Uterus (tissue), 4 donors: ENCODE measurements around the gene ZBTB42. TPM values are rescaled to one million over a fixed set of nuclear protein-coding genes. Genes with fewer than 3 reads are reported as not detected.
"Not testable (repeated sequence)": the region's sequence is repeated elsewhere in the genome, so short reads cannot be mapped to it uniquely, and the experiment has no call there.

Experiments used
- DNase-seq, 2 donors: peaks; one replicate each; pipeline ENCODE4 v3.0.0-alpha.2; 2019 to 2020
- H3K27ac ChIP-seq, 2 donors: fragments of 200-600 bp; sonication (generic); 1 replicate in 1 of 2; 2 replicates in 1 of 2; pipeline ENCODE4 v1.5.1; 2016 to 2018
- H3K27me3 ChIP-seq, 2 donors: fragments of 200-600 bp; sonication (generic); one replicate each; pipeline ENCODE4 v1.5.1; 2018 to 2019; ENCODE audit warnings: control low read depth in 1 of 2
- H3K36me3 ChIP-seq, 2 donors: fragments of 200-600 bp; sonication (generic); one replicate each; pipeline ENCODE4 v1.5.1; 2019; ENCODE audit warnings: control low read depth in 1 of 2
- H3K4me1 ChIP-seq, 2 donors: fragments of 200-600 bp; sonication (generic); one replicate each; pipeline ENCODE4 v1.5.1; 2018 to 2019; ENCODE audit warnings: control low read depth in 1 of 2
- H3K4me3 ChIP-seq, 2 donors: fragments of 200-600 bp; sonication (generic); 1 replicate in 1 of 2; 2 replicates in 1 of 2; pipeline ENCODE4 v1.5.1; 2018 to 2019; ENCODE audit warnings: mild to moderate bottlenecking in 1 of 2
- H3K9me3 ChIP-seq, 2 donors: fragments of 200-600 bp; sonication (generic); one replicate each; pipeline ENCODE4 v1.5.1; 2019; ENCODE audit warnings: control low read depth in 1 of 2
- CTCF ChIP-seq, 4 experiments: fragments of 200-600 bp in 2 of 4; fragments of 450-650 bp in 2 of 4; sonication (generic) in 2 of 4; IDR thresholded peaks; one replicate each; pipeline ENCODE4 v1.5.1; 2016 to 2019; ENCODE audit warnings: antibody characterized with exemption in 4 of 4, mild to moderate bottlenecking in 2 of 4, moderate library complexity in 1 of 4
- POLR2A ChIP-seq, 2 donors: fragments of 450-650 bp; IDR thresholded peaks; one replicate each; pipeline ENCODE4 v1.6.1; 2016; ENCODE audit warnings: antibody characterized with exemption in 2 of 2, mild to moderate bottlenecking in 1 of 2, moderate library complexity in 1 of 2
- intact Hi-C: fragments of 100-400 bp; cut with DNase I; formaldehyde crosslinking; loops from one replicate; pipeline ENCODE4 v1.15.1; 2023; ENCODE audit warnings: low total_unique reads
- total RNA-seq, 4 donors: library from RNA; depleted of rRNA in 3 of 4; stranded (reverse); fragments of >200 nt in 3 of 4; gene quantifications; one replicate each; pipeline versions ENCODE4 v1.1.0 to v1.2.4, GENCODE V29; 2014 to 2023
- donor health status: DM: yes; HTN: yes; CAD: no.

ZBTB42 gene
- total RNA-seq, 4 donors from 2014 or later: under 0.01 to 8.4 (median 3.9) TPM

GRCh38 chr14:104813286-104813685, 12.4 kb downstream of the ZBTB42 start:
- intact Hi-C loops: no loop called here
- H3K4me3 ChIP-seq: no peak overlapping the region
- no peak for TF ChIP-seq CTCF (IDR thresholded peaks at IDR 0.05)
- no peak for TF ChIP-seq POLR2A (IDR thresholded peaks at IDR 0.05)
- no peak overlapping the region for H3K27ac ChIP-seq
- no peaks in the 10 kb centered on the region for H3K27me3 ChIP-seq
- no peaks in the 10 kb centered on the region for H3K9me3 ChIP-seq
- peaks cover 0 to 8% of the 10 kb centered on the region in 2 donors for H3K4me1 ChIP-seq
- DNase-seq: peak in 1 of 2 donors; percentile 8
- no peaks in the 10 kb centered on the region for H3K36me3 ChIP-seq

GRCh38 chr14:104814701-104815100, 13.8 kb downstream of the ZBTB42 start:
- intact Hi-C loops: not testable (repeated sequence)
- H3K27ac ChIP-seq: peak overlapping the region; percentile 87 to 96

GRCh38 chr14:104816616-104816884, 15.6 kb downstream of the ZBTB42 start:
- H3K4me3 ChIP-seq: peak overlapping the region; percentile 55 to 83
- H3K27me3 ChIP-seq: no peaks in the 10 kb centered on the region
- no peak for TF ChIP-seq CTCF (IDR thresholded peaks at IDR 0.05)
- TF ChIP-seq POLR2A (IDR thresholded peaks at IDR 0.05): no peak
- no peaks in the 10 kb centered on the region for H3K36me3 ChIP-seq
- DNase-seq: no peak
- intact Hi-C loops: no loop called here
- H3K4me1 ChIP-seq: peaks cover 0 to 8% of the 10 kb centered on the region in 2 donors
- no peaks in the 10 kb centered on the region for H3K9me3 ChIP-seq
- peak overlapping the region; percentile 87 to 96 for H3K27ac ChIP-seq

More at GRCh38 chr14:104814701-104815100, 13.8 kb downstream of the ZBTB42 start:
- H3K4me3 ChIP-seq: peak overlapping the region in 1 of 2 donors; percentile 83
- DNase-seq: peak in 1 of 2 donors; percentile 6
- H3K9me3 ChIP-seq, H3K27me3 ChIP-seq, H3K36me3 ChIP-seq, H3K4me1 ChIP-seq: not testable (repeated sequence)

GRCh38 chr14:104817930-104818713, 17.2 kb downstream of the ZBTB42 start:
- TF ChIP-seq POLR2A (IDR thresholded peaks at IDR 0.05): no peak
- no peak for TF ChIP-seq CTCF (IDR thresholded peaks at IDR 0.05)
- no peak overlapping the region for H3K27ac ChIP-seq
- peak in 1 of 2 donors; percentile 3 for DNase-seq
- H3K36me3 ChIP-seq: no peaks in the 10 kb centered on the region
- H3K27me3 ChIP-seq: no peaks in the 10 kb centered on the region
- H3K4me3 ChIP-seq: no peak overlapping the region
- peaks cover 0 to 8% of the 10 kb centered on the region in 2 donors for H3K4me1 ChIP-seq
- intact Hi-C loops: no loop called here
- H3K9me3 ChIP-seq: no peaks in the 10 kb centered on the region

- Histone ChIP-seq H3K27ac (no peak overlapping the region), H3K4me1 (peaks cover 0 to 8% of the 10 kb centered on the region in 2 donors), H3K4me3 (no peak overlapping the region), H3K36me3 (no peaks in the 10 kb centered on the region), H3K27me3 (no peaks in the 10 kb centered on the region), H3K9me3 (no peaks in the 10 kb centered on the region)
- TF ChIP-seq CTCF (IDR thresholded peaks at IDR 0.05) (no peak), POLR2A (IDR thresholded peaks at IDR 0.05) (no peak)
- DNase-seq: peak in 1 of 2 donors; percentile 14
- intact Hi-C loops: no loop called here
Measured at GRCh38 chr14:104818714-104819161, 17.8 kb downstream of the ZBTB42 start.
